Lung (tissue), 12 donors: ENCODE measurements around the gene ANKRD18B. TPM values are rescaled to one million over a fixed set of nuclear protein-coding genes. Genes with fewer than 3 reads are reported as not detected.
A peak's percentile ranks its signal among the peaks of the same experiment; 100 is the strongest.
"Not testable (repeated sequence)": the region's sequence is repeated elsewhere in the genome, so short reads cannot be mapped to it uniquely, and the experiment has no call there.

ENCODE experiments used
- ATAC-seq: fragments of 200-7000 bp; cut with Tn5 transposase; one replicate; pipeline ENCODE4 v1.9.1; 2020; ENCODE audit warnings: moderate number of reproducible peaks; ENCODE audit not compliant: insufficient read depth, low FRiP score
- DNase-seq, 3 donors: peaks; one replicate each; pipeline ENCODE4 v3.0.0-alpha.2; 2013 to 2017
- H3K27ac ChIP-seq, 2 donors: one replicate each; pipeline ENCODE4 v1.5.1; 2013; ENCODE audit warnings: mild to moderate bottlenecking in 2 of 2, moderate library complexity in 2 of 2, control low read depth in 1 of 2, inconsistent platforms in 1 of 2, low read depth in 1 of 2, low read length in 1 of 2
- H3K27me3 ChIP-seq, 3 donors: one replicate each; pipeline ENCODE4 v1.5.1; 2013; ENCODE audit warnings: low read length in 2 of 3; ENCODE audit not compliant: control insufficient read depth in 3 of 3, insufficient read depth in 3 of 3
- H3K36me3 ChIP-seq, 4 donors: one replicate each; pipeline ENCODE4 v1.5.1; 2013; ENCODE audit warnings: low read length in 4 of 4, mild to moderate bottlenecking in 1 of 4, moderate library complexity in 1 of 4; ENCODE audit not compliant: control insufficient read depth in 4 of 4, insufficient read depth in 4 of 4
- H3K4me1 ChIP-seq, 5 donors: one replicate each; pipeline ENCODE4 v1.5.1; 2013; ENCODE audit warnings: low read length in 5 of 5, mild to moderate bottlenecking in 2 of 5, moderate library complexity in 1 of 5; ENCODE audit not compliant: control insufficient read depth in 5 of 5, insufficient read depth in 5 of 5
- H3K4me3 ChIP-seq: one replicate; pipeline ENCODE4 v1.5.1; 2013; ENCODE audit warnings: mild to moderate bottlenecking, control low read depth, moderate library complexity
- H3K9ac ChIP-seq, 2 donors: one replicate each; pipeline ENCODE4 v1.5.1; 2013; ENCODE audit warnings: low read length in 2 of 2, control low read depth in 1 of 2; ENCODE audit not compliant: insufficient read depth in 1 of 2
- H3K9me3 ChIP-seq, 4 donors: one replicate each; pipeline ENCODE4 v1.5.1; 2013; ENCODE audit warnings: low read length in 3 of 4, mild to moderate bottlenecking in 1 of 4, moderate library complexity in 1 of 4; ENCODE audit not compliant: control insufficient read depth in 4 of 4, insufficient read depth in 3 of 4
- CTCF ChIP-seq: IDR thresholded peaks from 2 replicates; pipeline ENCODE4 v1.5.1; 2012; ENCODE audit warnings: mild to moderate bottlenecking; ENCODE audit errors: control extremely low read depth, extremely low read depth
- WGBS, 2 donors: extraction: QIAGEN DNeasy Blood & Tissue Kit; methylation state at CpG; one replicate each; pipeline ENCODE4 v1.1.7; 2013; 5-methylcytosine and 5-hydroxymethylcytosine counted together
- polyA plus RNA-seq, 2 donors: library from polyadenylated mRNA; stranded (reverse); fragments of 200-250 nt; gene quantifications; one replicate each; pipeline ENCODE4 v1.2.1, GENCODE V29; 2013
- total RNA-seq, 2 donors: library from RNA; depleted of rRNA in 1 of 2; stranded (reverse); fragments of >200 nt in 1 of 2; gene quantifications; one replicate each; pipeline ENCODE4 v1.2.1, GENCODE V29; 2014 to 2021
- donor health status: control.
- donor health status: control.
- donor health status: Bipolar disorder and iron deficiency.
- donor health status: healthy.
- donor health status: DM: yes; HTN: yes; CAD: no.

ANKRD18B gene
- total and polyA plus RNA-seq, 4 donors, result 0.27 to 2.2 (median 0.79) TPM

DNA sequence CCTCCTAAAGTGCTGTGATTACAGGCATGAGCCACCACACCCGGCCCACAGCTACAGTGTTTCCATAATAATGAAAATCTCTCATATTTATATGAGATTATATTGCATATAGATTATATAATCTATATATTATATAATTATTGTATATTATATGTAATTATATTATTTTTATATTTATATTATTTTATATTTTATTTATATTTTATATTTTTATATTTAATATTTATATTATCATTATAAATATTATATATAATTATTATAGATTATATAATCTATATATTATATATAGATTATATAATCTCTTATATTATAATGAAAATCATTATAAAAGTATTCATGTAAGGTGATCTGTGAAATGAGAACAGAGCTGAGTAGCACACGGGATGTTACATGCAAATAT is 11.5 kb downstream of the ANKRD18B start:
- Histone ChIP-seq H3K27me3 (peaks cover 0 to 3% (median 0%) of the 10 kb centered on the region in 3 donors), H3K27ac (no peak overlapping the region), H3K9ac (no peak overlapping the region), H3K9me3 (no peaks in the 10 kb centered on the region), H3K4me3 (no peak overlapping the region), H3K4me1 (no peaks in the 10 kb centered on the region), H3K36me3 (no peaks in the 10 kb centered on the region)
- DNase-seq, result no peak
- 92 to 94% methylated on average over 2 of the region's 2 CpGs for WGBS, 2 donors
- TF ChIP-seq CTCF, result no peak
- no peak for ATAC-seq

DNA sequence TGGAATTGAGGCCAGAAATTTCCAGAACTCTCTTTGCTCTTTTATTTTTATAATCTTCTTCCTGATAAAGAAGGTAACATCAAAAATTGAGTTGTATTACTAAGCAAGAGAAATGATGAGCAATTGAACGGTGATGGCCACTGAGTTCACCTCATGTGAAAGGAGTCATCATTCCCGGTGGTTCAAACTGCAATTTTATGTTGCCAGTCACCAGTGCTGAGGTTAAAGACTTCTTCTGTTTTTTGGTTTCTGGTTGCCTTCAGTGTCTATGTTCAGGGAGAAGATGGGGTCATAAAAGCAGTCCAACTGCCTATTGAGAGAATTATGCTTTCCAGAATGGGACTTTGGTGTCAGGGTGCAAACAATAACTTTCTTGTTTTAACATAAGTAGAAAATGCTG is 19.4 kb downstream of the ANKRD18B start:
- not testable (repeated sequence) for DNase-seq, H3K9me3 ChIP-seq, H3K27ac ChIP-seq, H3K4me1 ChIP-seq, H3K27me3 ChIP-seq, H3K4me3 ChIP-seq, H3K36me3 ChIP-seq, ATAC-seq, H3K9ac ChIP-seq
- 88 to 93% methylated on average over 2 of the region's 2 CpGs for WGBS, 2 donors

DNA sequence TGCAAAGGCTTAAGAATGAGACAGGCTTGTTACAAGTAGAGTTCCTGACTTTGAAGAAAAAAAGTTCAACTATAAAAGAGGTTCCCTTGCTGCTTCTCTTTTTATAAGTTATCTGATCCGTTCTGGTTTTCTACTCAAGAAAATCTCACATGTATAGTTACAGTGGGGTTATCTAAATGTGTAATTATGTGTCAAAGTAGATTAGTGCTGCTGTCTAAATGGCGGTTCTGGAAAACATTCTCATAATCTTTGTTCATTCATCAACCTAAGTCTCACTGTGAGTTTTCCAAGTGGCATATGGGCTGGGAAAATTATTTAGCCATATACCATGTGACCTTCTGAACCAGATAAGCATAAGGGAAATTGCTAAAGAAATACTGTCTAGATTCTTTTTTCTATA is 21.7 kb downstream of the ANKRD18B start:
- not testable (repeated sequence) for H3K36me3 ChIP-seq, H3K9me3 ChIP-seq, ATAC-seq, H3K4me3 ChIP-seq, H3K27ac ChIP-seq, H3K27me3 ChIP-seq, H3K4me1 ChIP-seq, H3K9ac ChIP-seq
- 61 to 73% methylated on average over 2 of the region's 2 CpGs for WGBS, 2 donors
- DNase-seq, result peak in 1 of 3 donors; percentile 59

- H3K36me3 ChIP-seq, H3K27me3 ChIP-seq, H3K9ac ChIP-seq, H3K9me3 ChIP-seq, ATAC-seq, H3K4me1 ChIP-seq, H3K4me3 ChIP-seq, H3K27ac ChIP-seq, DNase-seq: not testable (repeated sequence)
- WGBS, 2 donors, result 74 to 75% methylated on average over 4 of the region's 4 CpGs
Observed at GRCh38 chr9:33548816-33549215, 24.8 kb downstream of the ANKRD18B start.

DNA sequence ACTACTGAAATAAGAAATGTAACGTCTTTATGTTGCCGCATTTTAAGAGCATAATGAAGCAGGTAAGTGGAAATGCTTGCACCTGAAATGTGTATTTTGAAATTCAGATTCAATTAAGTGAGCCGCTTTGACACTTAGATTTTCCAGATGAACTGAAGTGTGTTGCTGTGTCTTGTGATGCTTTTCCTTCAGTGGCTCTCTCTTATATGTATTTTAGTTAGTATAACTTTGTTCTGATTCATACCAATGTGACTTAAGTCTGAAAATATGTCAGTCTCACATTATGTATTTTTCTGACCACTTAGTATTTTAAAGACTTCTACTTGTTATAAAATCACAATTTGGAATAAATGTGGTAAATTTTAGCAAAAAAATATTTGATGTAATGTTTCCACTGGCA is 25.4 kb downstream of the ANKRD18B start:
- H3K27me3 ChIP-seq, H3K4me1 ChIP-seq, H3K9ac ChIP-seq, H3K9me3 ChIP-seq, H3K27ac ChIP-seq, DNase-seq, H3K4me3 ChIP-seq, H3K36me3 ChIP-seq, ATAC-seq: not testable (repeated sequence)
- WGBS, 2 donors, result 87 to 93% methylated on average over 3 of the region's 3 CpGs

DNA sequence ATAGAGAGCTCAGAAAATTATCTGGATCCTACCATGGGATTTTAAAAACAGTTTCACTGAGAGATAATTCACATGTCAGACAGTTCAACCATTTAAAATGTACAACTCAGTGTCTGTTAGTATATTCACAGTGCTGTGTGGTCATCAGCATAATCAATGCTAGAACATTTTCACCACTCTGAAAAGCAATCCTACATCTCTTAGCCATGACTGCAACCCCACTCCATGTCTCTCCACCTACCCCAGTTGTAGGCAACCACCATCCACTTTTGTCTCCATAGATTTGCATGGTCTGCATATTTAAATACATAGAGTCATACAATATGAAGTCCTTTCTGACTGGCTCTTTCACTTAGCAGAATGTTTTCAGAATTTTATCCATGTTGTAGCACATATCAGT is 27.1 kb downstream of the ANKRD18B start:
- not testable (repeated sequence) for H3K9ac ChIP-seq, H3K4me3 ChIP-seq, H3K36me3 ChIP-seq, H3K9me3 ChIP-seq, H3K27ac ChIP-seq, DNase-seq, H3K4me1 ChIP-seq, ATAC-seq, H3K27me3 ChIP-seq

GRCh38 chr9:33552315-33552725 is 28.3 kb downstream of the ANKRD18B start:
- H3K27ac ChIP-seq, H3K4me1 ChIP-seq, ATAC-seq, H3K4me3 ChIP-seq, H3K27me3 ChIP-seq, H3K36me3 ChIP-seq, H3K9ac ChIP-seq, H3K9me3 ChIP-seq: not testable (repeated sequence)
- WGBS, 2 donors, result 45 to 69% methylated on average over 4 of the region's 4 CpGs
- DNase-seq, result peak; percentile 81 to 89 (median 88)

DNA sequence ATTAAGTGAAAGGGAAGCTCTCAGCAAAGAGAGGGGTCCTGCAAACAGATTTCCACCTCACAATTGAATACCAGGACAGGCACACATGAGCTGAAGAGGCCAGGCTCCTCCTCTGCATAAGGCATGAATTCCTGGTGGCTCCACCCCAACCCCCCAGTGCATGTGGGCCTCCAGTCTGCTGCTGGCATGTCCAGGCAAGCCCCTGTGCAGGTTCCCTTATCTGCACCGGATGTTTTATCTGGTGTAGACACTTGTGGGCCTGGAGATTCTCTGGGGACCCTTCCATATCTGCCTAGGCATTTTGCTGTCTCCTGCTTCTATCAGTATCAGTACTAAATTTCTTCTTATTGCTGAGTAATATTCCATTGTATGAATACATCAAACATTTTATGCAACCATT is 36.2 kb downstream of the ANKRD18B start:
- not testable (repeated sequence) for H3K36me3 ChIP-seq, H3K27me3 ChIP-seq, H3K9ac ChIP-seq, ATAC-seq, H3K27ac ChIP-seq, DNase-seq, H3K4me3 ChIP-seq, H3K4me1 ChIP-seq, H3K9me3 ChIP-seq
- WGBS, 2 donors, result 73 to 87% methylated on average over 1 of the region's 1 CpG
